H1 (cell line): Measurements from ENCODE around the gene SH3RF3. TPM values are rescaled to one million over a fixed set of nuclear protein-coding genes. Genes with fewer than 3 reads are reported as not detected.

ENCODE experiments used
- GTF2F1 ChIP-seq: IDR thresholded peaks from 2 replicates; pipeline ENCODE4 v1.6.1; 2012; ENCODE audit warnings: low read depth, low read length, improper control_type of control experiment, borderline replicate concordance
- KDM5A ChIP-seq: fragments of 200-600 bp; IDR thresholded peaks from 2 replicates; pipeline ENCODE4 v1.7.1; 2012; ENCODE audit warnings: mild to moderate bottlenecking, low read length, inconsistent platforms, mixed read lengths
- RXRA ChIP-seq: IDR thresholded peaks from 2 replicates; pipeline ENCODE4 v1.6.1; 2011; ENCODE audit warnings: low read depth, mild to moderate bottlenecking, low read length, moderate library complexity; ENCODE audit not compliant: insufficient read depth
- TAF7 ChIP-seq: optimal IDR thresholded peaks from 2 replicates; pipeline ENCODE3; 2011; ENCODE audit warnings: low read depth, mild to moderate bottlenecking, inconsistent platforms, low read length, moderate library complexity, borderline replicate concordance
- polyA plus RNA-seq, 7 experiments: library from polyadenylated mRNA; depleted of rRNA in 3 of 7; stranded (reverse) in 5 of 7; unstranded in 2 of 7; fragments of >200 nt in 5 of 7; fragments of 200-250 nt in 2 of 7; gene quantifications; 1 replicate in 5 of 7; 2 replicates in 1 of 7; 4 replicates in 1 of 7; pipeline versions ENCODE4 v1.2.1 to v1.2.3, GENCODE V29; 2011 to 2013; ENCODE audit warnings: missing spikeins in 2 of 7, mixed read lengths in 2 of 7
- total RNA-seq: library from RNA; stranded (reverse); fragmentation: NEBNext Ultra II Directional; extraction: Animal tissue kit (Norgen Biotek cat#: 25700); gene quantifications from 2 replicates; pipeline ENCODE4 v1.2.1, GENCODE V29; 2021

Gene SH3RF3
- total and polyA plus RNA-seq, 2 of the 8 experiments (the other 6 are each of a cell fraction or from before 2014, with no cell fraction given) = 0.11 to 0.65 TPM

DNA sequence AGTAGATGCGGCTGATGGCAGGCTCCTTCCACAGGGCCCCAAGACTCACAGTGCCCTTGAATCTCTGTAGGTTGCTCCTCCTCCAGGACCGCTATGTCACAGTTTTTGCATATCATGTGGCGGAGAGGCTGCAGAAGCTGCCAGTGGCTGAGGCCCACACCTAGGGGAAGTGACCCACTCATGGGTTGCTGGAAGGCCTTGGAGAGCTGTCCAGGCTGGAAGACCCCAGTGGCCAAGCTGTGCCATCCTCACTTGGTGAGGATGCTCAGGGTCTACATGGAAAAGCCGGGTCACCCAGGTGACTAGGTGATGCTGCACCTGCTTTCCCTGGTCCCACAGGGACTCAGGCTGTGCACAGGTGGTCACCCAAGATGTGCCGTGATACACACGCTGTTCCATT, 394.1 kb downstream of the SH3RF3 start (continued):
- TF ChIP-seq GTF2F1 (no peak), TAF7 (no peak), RXRA (no peak), KDM5A (no peak)
